Fibroblast of lung (primary cell): ENCODE results near the gene CFC1.
"Not testable (repeated sequence)": the region's sequence is repeated elsewhere in the genome, so short reads cannot be mapped to it uniquely, and the experiment has no call there.

Source experiments
- EZH2 ChIP-seq: IDR thresholded peaks from 2 replicates; pipeline ENCODE4 v1.5.1; 2012; ENCODE audit warnings: low read length, control low read depth, mild to moderate bottlenecking; ENCODE audit errors: missing control alignments
- TF ChIP-seq, protein P1 (sequence below), 2 donors: IDR thresholded peaks in 1 of 2; conservative IDR thresholded peaks in 1 of 2; 1 replicate in 1 of 2; 2 replicates in 1 of 2; pipeline ENCODE4 v1.5.1; 2011 to 2012; ENCODE audit warnings: low read length in 2 of 2, control low read depth in 1 of 2, inconsistent platforms in 1 of 2, low read depth in 1 of 2, mild to moderate bottlenecking in 1 of 2

DNA sequence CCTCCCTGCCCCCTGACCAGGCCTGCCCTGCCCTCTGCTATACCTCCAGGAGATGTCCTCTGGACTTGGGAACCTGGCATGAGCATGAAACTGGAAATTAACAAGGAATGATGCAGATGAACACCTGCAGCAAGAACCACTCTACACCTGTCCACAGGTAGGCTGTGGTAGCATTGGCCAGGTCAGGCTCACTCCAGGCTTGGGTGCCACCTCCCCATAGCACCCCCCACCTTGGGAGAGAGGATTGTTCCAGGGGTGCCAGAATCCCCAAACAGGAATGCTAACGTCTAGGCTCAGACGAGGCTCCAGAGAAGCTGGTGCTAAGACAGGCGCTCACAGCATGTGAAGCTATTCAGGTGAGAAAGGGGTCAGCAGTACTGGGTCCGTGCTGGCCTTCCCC lies 5.4 kb downstream of the CFC1 start:
- TF ChIP-seq, protein P1, sequence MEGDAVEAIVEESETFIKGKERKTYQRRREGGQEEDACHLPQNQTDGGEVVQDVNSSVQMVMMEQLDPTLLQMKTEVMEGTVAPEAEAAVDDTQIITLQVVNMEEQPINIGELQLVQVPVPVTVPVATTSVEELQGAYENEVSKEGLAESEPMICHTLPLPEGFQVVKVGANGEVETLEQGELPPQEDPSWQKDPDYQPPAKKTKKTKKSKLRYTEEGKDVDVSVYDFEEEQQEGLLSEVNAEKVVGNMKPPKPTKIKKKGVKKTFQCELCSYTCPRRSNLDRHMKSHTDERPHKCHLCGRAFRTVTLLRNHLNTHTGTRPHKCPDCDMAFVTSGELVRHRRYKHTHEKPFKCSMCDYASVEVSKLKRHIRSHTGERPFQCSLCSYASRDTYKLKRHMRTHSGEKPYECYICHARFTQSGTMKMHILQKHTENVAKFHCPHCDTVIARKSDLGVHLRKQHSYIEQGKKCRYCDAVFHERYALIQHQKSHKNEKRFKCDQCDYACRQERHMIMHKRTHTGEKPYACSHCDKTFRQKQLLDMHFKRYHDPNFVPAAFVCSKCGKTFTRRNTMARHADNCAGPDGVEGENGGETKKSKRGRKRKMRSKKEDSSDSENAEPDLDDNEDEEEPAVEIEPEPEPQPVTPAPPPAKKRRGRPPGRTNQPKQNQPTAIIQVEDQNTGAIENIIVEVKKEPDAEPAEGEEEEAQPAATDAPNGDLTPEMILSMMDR (conservative IDR thresholded peaks at IDR 0.05 in 1 of 2, IDR thresholded peaks at IDR 0.05 in 1 of 2; ENCODE audit: low read depth in 1 of 2, low read length in 2 of 2) = not testable (repeated sequence)
- TF ChIP-seq EZH2 = not testable (repeated sequence)
